ENCODE data around the gene RPL27A.

RPL27A gene

DNA sequence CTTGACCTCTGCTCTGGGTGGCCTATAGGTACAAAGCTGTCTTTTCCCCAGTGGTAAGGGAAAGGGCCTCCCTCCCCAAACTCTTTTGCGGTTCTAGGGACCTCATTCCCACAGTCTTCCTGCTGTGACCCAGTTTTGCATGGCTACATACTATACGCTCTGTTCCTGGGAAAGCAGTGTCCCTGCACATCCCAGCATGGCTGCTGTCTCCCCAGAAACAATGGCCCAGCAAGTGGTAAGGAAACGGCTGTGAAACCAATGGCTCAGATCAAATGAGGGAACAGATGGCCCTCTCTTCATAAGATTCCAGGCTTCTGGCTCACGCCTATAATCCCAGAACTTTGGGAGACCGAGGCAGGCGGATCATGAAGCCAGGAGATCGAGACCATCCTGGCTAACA, 41.1 kb downstream of the RPL27A start:
- DNase-seq, result no peak

DNA sequence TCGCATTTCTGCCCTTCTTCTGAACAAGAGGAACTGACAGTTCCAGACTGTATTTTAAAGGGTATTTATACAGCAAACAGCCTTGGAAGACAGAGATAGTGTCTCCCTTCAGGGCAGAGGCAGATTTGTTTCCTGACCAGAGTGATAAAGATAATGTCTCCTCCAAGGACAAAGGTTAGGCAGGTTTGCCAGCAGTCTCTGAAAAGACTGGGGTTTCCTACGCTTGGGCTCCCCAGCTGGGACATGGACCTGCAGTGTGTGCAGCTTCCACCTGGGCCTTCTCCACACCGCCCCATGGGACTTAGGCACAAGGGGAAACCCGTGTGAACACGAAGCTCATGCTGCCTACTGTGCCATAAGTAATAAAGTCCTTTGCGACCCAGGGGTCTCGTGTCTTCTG, 42.1 kb downstream of the RPL27A start:
- DNase-seq, result no peak

DNA sequence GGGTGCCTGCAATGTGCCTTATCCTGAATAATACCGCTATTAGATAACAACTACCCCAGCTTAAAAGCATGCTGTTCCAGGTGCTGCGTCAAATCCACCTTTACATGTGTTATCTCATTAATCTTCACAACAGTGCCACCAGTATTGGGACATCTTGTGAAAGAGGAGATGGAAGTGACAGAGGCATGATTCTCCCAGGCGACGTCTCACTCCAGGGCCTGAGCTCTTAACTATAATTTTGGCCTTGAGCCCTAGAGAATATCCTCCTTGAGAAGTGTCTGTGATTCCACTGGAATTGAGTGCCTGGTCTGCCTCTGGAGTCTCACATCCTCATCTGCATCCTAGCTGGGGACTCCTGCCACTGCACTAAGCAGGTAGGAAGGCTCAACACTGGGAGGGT, 43.8 kb downstream of the RPL27A start:
- DNase-seq, result no peak

DNA sequence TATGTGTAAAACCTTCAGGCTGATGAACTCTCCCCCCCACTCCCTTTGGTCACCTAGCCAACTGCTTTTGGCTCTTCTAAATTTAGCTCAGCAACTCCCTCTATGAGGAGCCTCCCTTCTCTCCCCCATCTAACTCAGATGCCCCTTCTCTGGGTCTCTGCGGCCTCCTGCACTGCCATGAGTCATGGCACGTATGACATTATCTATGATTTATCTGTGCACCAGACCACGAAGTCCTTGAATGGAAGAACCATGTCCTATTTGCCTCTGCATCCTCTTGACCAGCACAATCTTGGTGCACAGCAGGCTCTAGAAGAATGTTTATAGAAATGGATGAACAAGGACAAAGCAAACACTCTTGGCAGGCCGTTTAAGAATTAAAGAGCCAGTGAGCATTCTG, 46.0 kb downstream of the RPL27A start:
- DNase-seq, result no peak

DNA sequence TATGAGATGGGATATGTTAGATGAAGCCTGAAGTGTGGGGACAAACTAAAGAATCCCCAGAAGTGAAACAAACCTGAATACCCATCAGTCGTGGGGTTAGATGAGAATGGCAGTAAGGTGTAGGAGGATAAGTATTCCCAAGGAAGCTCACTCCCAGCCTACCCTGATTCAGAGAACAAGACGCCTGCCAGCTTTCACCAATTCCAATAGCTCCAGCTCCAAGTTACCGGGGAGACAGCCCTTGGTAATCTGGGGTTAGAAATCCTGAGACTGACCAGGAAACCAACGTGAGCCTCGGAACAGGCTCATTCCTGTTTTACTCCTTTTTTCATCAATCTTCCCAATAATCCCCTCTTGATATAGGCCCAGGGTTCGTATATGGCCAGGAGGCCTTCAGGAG, 46.5 kb downstream of the RPL27A start:
- no peak for DNase-seq

DNA sequence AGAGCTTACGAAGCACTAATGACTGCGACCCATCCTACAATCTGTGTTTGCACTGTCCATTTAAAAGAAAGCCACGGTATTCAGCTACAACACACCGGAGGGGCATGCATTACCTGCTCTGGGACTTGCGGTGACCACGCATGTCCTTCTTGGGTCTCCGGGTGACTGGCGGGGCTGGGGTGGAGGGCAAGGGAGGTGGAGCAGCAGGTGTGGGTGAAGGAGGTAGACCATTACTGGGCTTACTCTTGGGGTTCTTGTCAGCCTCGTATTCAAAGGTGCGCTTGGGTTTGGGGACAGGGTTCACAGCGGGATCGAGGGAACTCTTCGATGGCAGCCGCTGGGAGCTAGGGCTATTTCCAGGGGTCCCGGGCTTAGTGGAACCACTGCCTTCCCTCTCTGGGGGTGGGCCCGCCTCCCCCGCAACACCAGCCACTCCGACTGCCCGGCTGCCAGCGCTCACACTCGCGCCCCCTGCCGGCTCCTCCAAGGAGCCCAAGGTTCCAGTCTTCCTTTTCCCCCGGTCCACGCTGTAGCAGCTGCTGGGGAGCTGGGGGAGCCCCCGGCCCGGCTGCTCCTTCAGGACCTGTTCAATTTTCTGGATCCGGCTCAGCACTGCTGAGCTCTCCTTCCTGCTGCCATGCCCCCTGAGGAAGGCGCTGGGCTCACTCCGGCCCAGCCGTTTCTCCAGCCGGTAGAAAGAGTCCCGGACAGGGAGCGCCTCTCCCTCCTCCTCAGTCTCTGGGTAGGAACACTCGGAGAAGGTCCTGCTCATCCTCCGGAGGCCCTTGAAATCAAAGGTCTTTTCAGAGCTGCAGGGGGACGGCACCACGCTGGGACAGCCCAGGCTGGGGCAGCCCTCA, 47.5 kb downstream of the RPL27A start:
- no peak for DNase-seq

DNA sequence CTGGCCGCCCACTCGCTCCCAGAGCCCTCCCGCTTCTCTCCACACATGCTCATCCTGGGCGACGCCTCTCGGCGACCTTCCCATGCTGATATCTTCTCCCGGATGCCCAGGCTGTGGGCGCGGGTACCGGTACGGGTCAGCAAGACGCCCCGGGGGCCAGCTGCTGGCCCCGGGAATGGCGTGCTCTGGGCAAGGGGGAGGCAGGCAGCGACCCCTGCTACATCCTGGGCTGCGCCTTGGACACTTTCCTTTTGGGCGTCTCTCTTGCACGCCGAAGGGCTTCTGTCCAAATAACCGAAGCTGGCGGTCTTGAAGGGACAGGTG, 48.1 kb downstream of the RPL27A start:
- no peak for DNase-seq

DNA sequence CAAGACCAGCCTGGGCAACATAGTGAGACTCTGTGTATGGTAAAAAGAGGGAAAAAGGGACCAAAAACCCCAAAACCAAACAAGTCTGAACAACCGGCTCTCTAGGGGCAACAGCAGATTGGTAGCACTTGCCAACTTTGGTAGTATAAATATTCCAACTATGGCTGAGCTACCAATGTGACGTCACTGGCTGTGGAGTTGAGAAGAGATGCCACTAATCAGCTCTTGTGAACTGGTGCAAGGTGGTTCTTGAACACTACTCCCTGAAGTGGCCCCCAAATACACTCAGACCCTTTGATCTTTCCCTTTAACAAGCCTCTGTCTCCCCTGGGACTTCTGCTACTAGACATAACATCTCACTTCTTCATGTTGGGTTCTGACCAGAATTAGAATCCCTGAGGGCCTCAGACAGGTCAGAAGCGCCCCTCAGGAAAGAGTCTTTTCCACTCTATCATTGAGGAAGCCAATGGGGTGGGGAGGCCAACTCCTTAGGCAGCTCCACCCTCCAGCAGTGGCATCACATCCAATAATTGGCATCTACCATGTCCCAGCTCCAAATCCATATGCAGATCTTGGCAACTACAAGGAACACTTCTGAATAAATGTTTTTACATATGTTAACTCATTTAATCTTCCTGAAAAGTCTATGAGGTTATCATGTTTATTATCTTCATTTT, 49.2 kb downstream of the RPL27A start:
- DNase-seq, result no peak

DNA sequence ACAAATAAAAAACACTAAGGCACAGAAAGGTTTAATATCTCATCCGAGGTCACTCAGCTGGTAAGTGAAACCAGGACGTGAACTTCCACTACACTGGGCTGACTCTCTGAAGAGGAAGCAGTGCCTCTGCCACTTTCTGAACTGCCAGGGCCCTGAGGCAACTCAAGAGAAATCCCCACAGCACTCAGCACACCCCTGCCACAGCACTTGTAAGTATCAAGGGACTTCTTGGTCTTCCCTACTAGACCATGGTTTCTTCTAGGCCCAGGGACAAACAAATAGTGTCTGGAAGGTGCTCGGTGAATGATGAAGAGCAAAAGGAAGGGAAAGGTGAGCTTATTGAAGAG, 49.7 kb downstream of the RPL27A start:
- DNase-seq, result no peak

DNA sequence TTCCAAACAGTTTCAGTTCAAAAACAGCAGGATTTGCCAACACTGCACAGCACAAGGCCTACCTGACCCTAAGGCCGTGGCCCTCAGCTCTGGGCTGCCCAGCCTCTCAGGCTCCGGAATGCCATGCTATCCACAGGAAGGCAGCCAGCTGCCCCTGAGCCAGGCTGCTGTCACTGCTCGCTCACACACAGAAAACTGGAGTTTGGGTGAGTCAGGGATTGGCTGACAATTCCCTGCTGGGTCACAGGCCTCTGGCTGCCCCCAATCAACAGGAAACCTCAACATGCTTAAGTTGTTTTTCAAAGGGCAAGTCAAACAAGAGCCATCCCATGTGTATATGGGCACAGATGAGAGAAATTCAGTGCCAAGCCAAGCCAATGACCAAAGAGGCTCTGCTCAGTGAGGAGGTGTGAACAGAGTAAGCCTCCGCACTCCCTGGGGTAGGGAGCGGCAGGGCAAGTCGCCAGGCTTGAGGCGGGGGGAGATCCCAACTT, 50.2 kb downstream of the RPL27A start:
- no peak for DNase-seq

DNA sequence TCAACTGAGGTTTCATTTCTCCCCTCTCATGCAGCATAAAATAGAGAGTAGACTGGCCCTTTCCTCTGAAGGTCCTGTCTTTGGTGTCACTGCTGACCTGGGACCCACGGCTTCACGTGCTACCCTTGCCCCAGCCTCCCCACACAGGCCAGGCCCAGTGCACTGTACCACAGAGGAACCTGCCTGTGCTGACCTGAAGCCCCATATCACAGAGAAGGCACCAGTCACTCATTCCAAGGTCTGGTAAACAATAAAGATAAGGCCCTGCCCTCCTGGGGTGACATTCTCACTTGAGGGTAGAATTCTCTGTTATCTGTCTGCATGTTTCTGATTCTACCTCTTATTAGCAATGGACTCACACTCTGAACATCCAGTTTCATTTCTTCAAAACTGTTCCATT, 51.3 kb downstream of the RPL27A start:
- DNase-seq, result no peak

DNA sequence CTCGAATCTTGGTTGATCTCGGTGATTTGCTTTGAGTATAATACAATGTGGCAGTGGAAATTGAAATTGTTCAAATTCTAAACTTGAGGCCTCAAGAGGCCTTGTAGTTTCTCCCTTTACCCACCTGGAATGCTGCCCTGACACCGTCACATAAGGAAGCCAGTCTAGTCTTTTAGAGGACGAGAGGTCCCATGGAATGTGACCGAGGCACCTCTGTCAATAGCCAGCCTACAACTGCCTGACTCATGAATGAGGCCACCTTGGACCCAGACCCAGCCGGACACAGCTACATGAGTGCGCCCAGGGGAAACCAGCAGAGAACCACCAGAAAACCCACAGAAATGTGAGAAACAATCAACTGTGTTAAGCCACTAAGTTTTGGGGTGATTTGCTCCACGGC, 52.5 kb downstream of the RPL27A start:
- no peak for DNase-seq

DNA sequence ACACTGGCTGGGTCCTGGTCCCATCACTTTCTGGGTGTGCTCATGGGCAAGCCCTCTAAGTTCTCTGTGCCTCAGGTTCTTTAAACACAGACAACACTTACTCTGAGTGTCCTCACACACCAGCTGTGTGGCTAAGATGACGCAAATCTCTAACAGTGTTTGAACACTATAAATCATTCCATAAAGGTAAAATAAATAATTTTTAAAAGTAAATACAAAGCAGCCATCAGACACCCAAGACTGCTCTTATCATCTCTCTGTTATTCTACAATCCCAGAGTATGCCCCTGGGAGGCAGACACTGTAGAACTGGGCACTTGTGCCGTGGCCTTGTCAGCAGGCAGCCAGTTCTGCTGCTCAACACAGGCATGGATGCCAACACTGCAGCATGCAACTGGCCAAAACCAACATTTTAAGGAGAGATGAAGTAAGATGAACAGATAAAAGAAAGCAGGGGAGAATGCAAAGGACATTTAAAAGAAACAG, 56.8 kb downstream of the RPL27A start:
- DNase-seq, result no peak

Data from NCI-H2081 (cell line).